H9 (cell line): ENCODE data around the gene WDR82. TPM values are rescaled to one million over a fixed set of nuclear protein-coding genes. Genes with fewer than 3 reads are reported as not detected.

Experiments
- DNase-seq: peaks from one replicate; pipeline ENCODE4 v3.0.0-alpha.2; 2017
- H2AFZ ChIP-seq: one replicate; pipeline ENCODE4 v1.6.1; 2013; ENCODE audit warnings: mild to moderate bottlenecking, low read length, control low read depth, moderate library complexity
- H2AK5ac ChIP-seq: 2 replicates; pipeline ENCODE4 v1.6.1; 2013; ENCODE audit warnings: low read length, control low read depth, mixed read lengths; ENCODE audit not compliant: insufficient read length
- H2BK120ac ChIP-seq: one replicate; pipeline ENCODE4 v1.6.1; 2013; ENCODE audit warnings: low read depth, mild to moderate bottlenecking, low read length, control low read depth, inconsistent platforms; ENCODE audit not compliant: poor library complexity, severe bottlenecking
- H2BK12ac ChIP-seq: 2 replicates; pipeline ENCODE4 v1.6.1; 2013; ENCODE audit warnings: low read length, control low read depth, mixed read lengths, low read depth; ENCODE audit not compliant: insufficient read length
- H2BK15ac ChIP-seq: 2 replicates; pipeline ENCODE4 v1.6.1; 2013; ENCODE audit warnings: low read depth, low read length, control low read depth
- H2BK20ac ChIP-seq: one replicate; pipeline ENCODE4 v1.6.1; 2013; ENCODE audit warnings: low read depth, mild to moderate bottlenecking, low read length, control low read depth, inconsistent platforms; ENCODE audit not compliant: poor library complexity, severe bottlenecking
- H2BK5ac ChIP-seq: 2 replicates; pipeline ENCODE4 v1.6.1; 2013; ENCODE audit warnings: low read length, control low read depth, mixed read lengths; ENCODE audit not compliant: insufficient read length
- H3K14ac ChIP-seq: 2 replicates; pipeline ENCODE4 v1.6.1; 2013; ENCODE audit warnings: low read length, control low read depth; ENCODE audit not compliant: insufficient read depth
- H3K18ac ChIP-seq: 2 replicates; pipeline ENCODE4 v1.6.1; 2013; ENCODE audit warnings: low read depth, mild to moderate bottlenecking, mixed read lengths, low read length, control low read depth; ENCODE audit not compliant: insufficient read length
- H3K23ac ChIP-seq: 2 replicates; pipeline ENCODE4 v1.6.1; 2013; ENCODE audit warnings: low read length, control low read depth, mixed read lengths, low read depth; ENCODE audit not compliant: insufficient read length
- H3K23me2 ChIP-seq: 2 replicates; pipeline ENCODE4 v1.6.1; 2013; ENCODE audit warnings: low read depth, mild to moderate bottlenecking, mixed read lengths, low read length, control low read depth; ENCODE audit not compliant: insufficient read length, poor library complexity, severe bottlenecking
- H3K27ac ChIP-seq: 2 replicates; pipeline ENCODE4 v1.5.1; 2013; ENCODE audit warnings: low read length, control low read depth, mixed read lengths, low read depth; ENCODE audit not compliant: insufficient read length
- H3K27me3 ChIP-seq: 2 replicates; pipeline ENCODE4 v1.6.1; 2013; ENCODE audit warnings: low read length, control low read depth, inconsistent platforms; ENCODE audit not compliant: insufficient read depth
- H3K4ac ChIP-seq: 2 replicates; pipeline ENCODE4 v1.6.1; 2013; ENCODE audit warnings: low read depth, mild to moderate bottlenecking, control low read depth, inconsistent platforms, low read length, moderate library complexity
- H3K4me1 ChIP-seq: 2 replicates; pipeline ENCODE4 v1.6.1; 2013; ENCODE audit warnings: low read length, control low read depth, inconsistent platforms; ENCODE audit not compliant: insufficient read depth
- H3K4me2 ChIP-seq: 2 replicates; pipeline ENCODE4 v1.6.1; 2013; ENCODE audit warnings: low read length, control low read depth, mixed read lengths; ENCODE audit not compliant: insufficient read length, insufficient read depth
- H3K56ac ChIP-seq: 2 replicates; pipeline ENCODE4 v1.6.1; 2013; ENCODE audit warnings: low read depth, mild to moderate bottlenecking, mixed read lengths, low read length, control low read depth; ENCODE audit not compliant: insufficient read length
- H3K79me1 ChIP-seq: 2 replicates; pipeline ENCODE4 v1.6.1; 2013; ENCODE audit warnings: low read depth, mild to moderate bottlenecking, moderate library complexity, low read length, control low read depth, inconsistent platforms; ENCODE audit not compliant: insufficient read depth, poor library complexity, severe bottlenecking
- H3K79me2 ChIP-seq: 2 replicates; pipeline ENCODE4 v1.6.1; 2013; ENCODE audit warnings: low read length, control low read depth, inconsistent platforms; ENCODE audit not compliant: insufficient read depth
- H3K9ac ChIP-seq: 2 replicates; pipeline ENCODE4 v1.6.1; 2013; ENCODE audit warnings: low read length, control low read depth, mixed read lengths; ENCODE audit not compliant: insufficient read length; ENCODE audit errors: extremely low read depth
- H3K9me3 ChIP-seq: one replicate; pipeline ENCODE4 v1.6.1; 2013; ENCODE audit warnings: low read depth, low read length, inconsistent platforms; ENCODE audit not compliant: control insufficient read depth
- H3T11ph ChIP-seq: one replicate; pipeline ENCODE4 v1.6.1; 2013; ENCODE audit warnings: mild to moderate bottlenecking, low read length, control low read depth, inconsistent platforms
- H4K20me1 ChIP-seq: one replicate; pipeline ENCODE4 v1.6.1; 2013; ENCODE audit not compliant: control insufficient read depth, insufficient read length, insufficient read depth
- H4K5ac ChIP-seq: 2 replicates; pipeline ENCODE4 v1.6.1; 2013; ENCODE audit warnings: low read depth, mild to moderate bottlenecking, mixed read lengths, low read length, control low read depth; ENCODE audit not compliant: insufficient read length
- H4K8ac ChIP-seq: replicated peaks from 2 replicates; pipeline ENCODE4 v1.6.1; 2013; ENCODE audit warnings: low read length, control low read depth, mixed read lengths, low read depth; ENCODE audit not compliant: insufficient read length
- H4K91ac ChIP-seq: 2 replicates; pipeline ENCODE4 v1.6.1; 2013; ENCODE audit warnings: low read depth, mild to moderate bottlenecking, moderate library complexity, mixed read lengths, low read length, control low read depth; ENCODE audit not compliant: insufficient read length
- H3K27ac Mint-ChIP-seq, 3 experiments: 2 replicates in 2 of 3; 3 replicates in 1 of 3; pipeline ENCODE4 v1.8.0; 2020 to 2021; ENCODE audit warnings: mixed read lengths in 3 of 3, mild to moderate bottlenecking in 1 of 3, moderate library complexity in 1 of 3
- H3K27me3 Mint-ChIP-seq: 2 replicates; pipeline ENCODE4 v1.8.0; 2021; ENCODE audit warnings: low read depth, mild to moderate bottlenecking, moderate library complexity, mixed read lengths
- H3K36me3 Mint-ChIP-seq, 3 experiments: 2 replicates in 2 of 3; 3 replicates in 1 of 3; pipeline ENCODE4 v1.8.0; 2020 to 2021; ENCODE audit warnings: low read depth in 3 of 3, mixed read lengths in 3 of 3; ENCODE audit not compliant: insufficient read depth in 1 of 3
- H3K4me1 Mint-ChIP-seq, 2 experiments: 2 replicates each; pipeline ENCODE4 v1.8.0; 2020; ENCODE audit warnings: mixed read lengths in 2 of 2
- H3K4me3 Mint-ChIP-seq, 2 experiments: 2 replicates in 1 of 2; 3 replicates in 1 of 2; pipeline ENCODE4 v1.8.0; 2020 to 2021; ENCODE audit warnings: mild to moderate bottlenecking in 2 of 2, mixed read lengths in 2 of 2, moderate library complexity in 1 of 2
- H3K9me3 Mint-ChIP-seq, 2 experiments: 2 replicates in 1 of 2; 3 replicates in 1 of 2; pipeline ENCODE4 v1.8.0; 2020; ENCODE audit warnings: mild to moderate bottlenecking in 2 of 2, mixed read lengths in 2 of 2, moderate library complexity in 1 of 2
- CTCF ChIP-seq: fragments of 200-600 bp; sonication (generic); conservative IDR thresholded peaks from 3 replicates; pipeline ENCODE4 v1.8.0; 2021; ENCODE audit warnings: antibody characterized with exemption, mild to moderate bottlenecking
- whole genome bisulfite sequencing: extraction: QIAGEN DNeasy Blood & Tissue Kit; methylation state at CpG from one replicate; pipeline ENCODE4 v1.1.7; 2013; ENCODE audit warnings: missing lambda C conversion rate, low lambda C conversion rate, mixed read lengths; ENCODE audit not compliant: insufficient read length; ENCODE audit errors: extremely low coverage; 5-methylcytosine and 5-hydroxymethylcytosine counted together
- total RNA-seq: library from RNA; stranded (reverse); gene quantifications from 2 replicates; pipeline ENCODE4 v1.2.1, GENCODE V29; 2021

WDR82 gene
- total RNA-seq, 1 experiment from 2014 or later = 83.1 TPM

DNA sequence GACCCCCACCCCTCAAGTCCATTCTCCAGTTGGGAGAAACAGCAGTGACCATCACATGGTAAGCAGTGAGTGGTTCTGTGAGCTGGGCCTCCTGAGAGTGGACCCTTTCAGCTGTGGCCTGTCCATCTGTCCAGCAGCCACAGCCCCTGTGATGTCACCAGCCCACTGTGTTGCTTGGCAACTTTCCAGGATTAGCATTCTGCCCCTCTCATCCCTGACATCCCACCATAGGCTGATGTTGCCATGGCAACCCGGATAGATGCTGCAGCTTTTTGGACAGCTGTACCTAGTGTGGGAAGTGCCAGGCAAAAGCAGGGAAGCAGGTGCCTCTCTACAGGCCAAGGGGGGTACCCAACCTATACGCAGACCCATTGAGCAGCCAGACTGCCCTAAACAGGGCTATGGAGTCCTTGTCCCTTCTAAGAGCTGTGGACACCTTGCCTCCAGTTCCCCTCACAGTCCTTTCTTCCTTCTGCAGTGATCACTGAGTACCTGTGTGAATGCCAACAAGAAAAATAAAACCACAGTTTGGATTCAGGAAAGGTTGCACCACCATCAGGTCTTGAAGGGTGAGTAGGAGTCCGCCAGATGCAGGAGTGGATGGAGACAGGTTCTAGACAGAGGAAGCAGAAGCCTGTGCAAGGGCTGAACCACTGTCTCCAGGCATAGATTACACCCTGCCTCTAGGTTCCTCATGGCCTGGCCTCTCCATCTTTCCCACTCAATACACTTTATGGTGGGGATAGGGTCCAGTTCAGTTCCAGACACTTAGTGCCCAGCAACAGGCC is 37.7 kb upstream of the WDR82 start, which contains the start of gene DNAH1:
Gene DNAH1, plus strand, starts transcription at position 343 of the 788 bp plus-strand sequence. CDS start 6,124 bp downstream, outside the sequence.
- peaks cover 6% of the 10 kb centered on the region for H3K23me2 ChIP-seq
- H3K79me1 ChIP-seq = no peaks in the 10 kb centered on the region
- no peak within 1 kb of the TSS for H2BK120ac ChIP-seq
- no peak within 1 kb of the TSS for H3K4ac ChIP-seq
- H2AFZ ChIP-seq = no peak within 1 kb of the TSS
- DNase-seq = no peak
- no peaks in the 10 kb centered on the region; a peak in 1 of 7 replicates for H3K36me3 Mint-ChIP-seq
- no peaks in the 10 kb centered on the region for H3K79me2 ChIP-seq
- no peak within 1 kb of the TSS for H3K56ac ChIP-seq
- no peaks in the 10 kb centered on the region for H3K9me3 ChIP-seq
- no peak within 1 kb of the TSS for H4K8ac ChIP-seq
- no peak within 1 kb of the TSS for H3K23ac ChIP-seq
- peaks cover 29% of the 10 kb centered on the region for H3K27me3 Mint-ChIP-seq
- H3K9ac ChIP-seq = no peak within 1 kb of the TSS
- no peak within 1 kb of the TSS for H3K27ac Mint-ChIP-seq
- peaks cover 5 to 13% of the 10 kb centered on the region in 2 experiments for H3K4me1 Mint-ChIP-seq
- H3K4me1 ChIP-seq = no peaks in the 10 kb centered on the region
- no peak for TF ChIP-seq CTCF
- H3K4me2 ChIP-seq = peak within 1 kb of the TSS; percentile 92
- no peaks in the 10 kb centered on the region for H4K20me1 ChIP-seq
- no peak within 1 kb of the TSS for H2BK12ac ChIP-seq
- H3K14ac ChIP-seq = no peak within 1 kb of the TSS; the same call in 1 of the 2 replicates
- H3T11ph ChIP-seq = no peak within 1 kb of the TSS
- no peak within 1 kb of the TSS for H2BK15ac ChIP-seq
- no peak within 1 kb of the TSS for H4K91ac ChIP-seq
- H3K4me3 Mint-ChIP-seq = peak within 1 kb of the TSS; percentile 59 to 71; a peak in 2 of 5 replicates
- no peak within 1 kb of the TSS for H2BK5ac ChIP-seq
- no peak within 1 kb of the TSS for H3K18ac ChIP-seq
- no peak within 1 kb of the TSS for H2AK5ac ChIP-seq
- peaks cover 2% of the 10 kb centered on the region; the same call in 1 of the 2 replicates for H3K27me3 ChIP-seq
- no CpG with 5 or more reads among the region's 3 CpGs for WGBS
- H4K5ac ChIP-seq = no peak within 1 kb of the TSS
- H3K9me3 Mint-ChIP-seq = no peaks in the 10 kb centered on the region
- no peak within 1 kb of the TSS for H3K27ac ChIP-seq
- no peak within 1 kb of the TSS for H2BK20ac ChIP-seq
